ENCODE results near the gene EIF3CL.
"Not testable (repeated sequence)": the region's sequence is repeated elsewhere in the genome, so short reads cannot be mapped to it uniquely, and the experiment has no call there.

GRCh38 chr16:28338230-28338629 lies 65.4 kb downstream of the EIF3CL start:
- TF ChIP-seq CTCF (IDR thresholded peaks at IDR 0.05 in 2 of 3, conservative IDR thresholded peaks at IDR 0.05 in 1 of 3; ENCODE audit: control insufficient read depth in 2 of 3, extremely low read depth in 1 of 3, insufficient read depth in 1 of 3, low read depth in 3 of 3, low read length in 3 of 3); NFYB (IDR thresholded peaks at IDR 0.05; ENCODE audit: insufficient read depth, low read depth, low read length); YY1 (IDR thresholded peaks at IDR 0.05; ENCODE audit: low read depth, low read length); ZNF207 (IDR thresholded peaks at IDR 0.05; ENCODE audit: borderline replicate concordance); MLLT1 (IDR thresholded peaks at IDR 0.05); HDAC6 (IDR thresholded peaks at IDR 0.05; ENCODE audit: unreplicated experiment); POLR2AphosphoS5 (IDR thresholded peaks at IDR 0.05; ENCODE audit: low read length); BCLAF1 (IDR thresholded peaks at IDR 0.05); EP300 (IDR thresholded peaks at IDR 0.05; ENCODE audit: borderline replicate concordance in 1 of 2, control insufficient read depth in 1 of 2, low read depth in 2 of 2, low read length in 2 of 2); ZZZ3 (IDR thresholded peaks at IDR 0.05; ENCODE audit: control insufficient read depth, insufficient read length, low read depth); RAD21 (IDR thresholded peaks at IDR 0.05; ENCODE audit: insufficient read depth, low read depth, low read length): not testable (repeated sequence)

Measured in GM12878 (cell line).